Regular cardiac myocyte (primary cell): ENCODE data around the gene SYDE1. TPM values are rescaled to one million over a fixed set of nuclear protein-coding genes. Genes with fewer than 3 reads are reported as not detected.

ENCODE experiments used
- total RNA-seq: library from RNA; depleted of rRNA; stranded (reverse); fragments of >200 nt; gene quantifications from 2 replicates; pipeline ENCODE4 v1.2.3, GENCODE V29; 2014

SYDE1 gene
- total RNA-seq, result 23.4 and 33.4 TPM in 2 replicates

DNA sequence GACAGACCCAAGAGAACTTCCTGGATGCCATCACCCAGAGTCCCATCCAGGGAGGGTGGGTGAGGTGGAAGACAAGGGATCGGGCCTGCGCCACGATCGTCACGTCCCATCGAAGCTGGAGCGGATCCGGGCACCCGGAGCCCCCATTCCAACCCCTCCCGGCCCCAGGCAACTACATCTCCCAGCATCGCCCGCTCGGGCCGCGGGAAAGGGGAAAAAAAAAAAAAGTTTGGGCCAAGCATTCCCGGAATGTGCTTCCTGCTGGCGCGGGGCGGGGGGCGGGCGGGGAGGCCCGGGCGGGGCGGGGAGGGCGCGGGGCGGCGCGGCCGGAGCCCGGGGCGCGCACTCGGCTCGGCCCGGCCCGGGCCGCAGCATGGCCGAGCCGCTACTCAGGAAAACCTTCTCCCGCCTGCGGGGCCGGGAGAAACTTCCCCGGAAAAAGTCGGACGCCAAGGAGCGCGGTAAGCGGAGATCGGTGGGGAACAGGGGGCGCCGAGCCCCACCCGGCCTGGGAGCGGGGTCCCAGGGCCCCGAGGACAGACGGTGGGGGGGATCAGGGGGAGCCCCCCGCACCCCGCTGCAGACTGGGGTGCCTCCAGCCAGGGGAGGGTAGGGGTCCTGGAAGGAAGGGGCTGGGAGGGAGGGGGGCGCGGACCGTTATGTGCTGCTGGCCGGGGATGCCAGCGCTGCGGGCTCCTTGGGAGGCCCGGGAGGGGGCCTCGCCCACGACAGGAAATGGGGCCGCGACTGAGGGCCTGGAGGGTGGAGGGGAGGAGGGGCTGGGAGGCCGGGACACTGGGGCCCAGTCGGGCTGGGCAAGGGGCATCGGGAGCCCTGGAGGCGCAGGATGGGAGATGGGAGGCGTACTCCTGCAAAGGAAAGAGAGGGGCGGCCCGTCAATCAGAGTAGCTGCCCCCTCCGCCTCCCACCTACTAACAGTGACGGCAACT lies at the start of gene SYDE1:
TSS of gene SYDE1 (plus strand) at position 341 of the 950 bp plus-strand sequence. CDS start at position 374, 33 bp downstream.

GRCh38 chr19:15081911-15082310 lies 25.3 kb upstream of the SYDE1 start, which contains the start of gene OR1I1:
Gene OR1I1 (plus strand): TSS chr19:15082211. CDS start chr19:15087066, 4,855 bp downstream.

Other genes with a start within 250 kb of the SYDE1 start
- not detected in 2 replicates for gene OR7A17, start 221.3 kb upstream of the SYDE1 start, total RNA-seq
- gene OR7C2, start 165.9 kb upstream of the SYDE1 start, total RNA-seq, result not detected in 2 replicates
- not detected in 2 replicates for gene SLC1A6, start 127.5 kb upstream of the SYDE1 start, total RNA-seq
- not detected in 2 replicates for gene CASP14, start 57.9 kb upstream of the SYDE1 start, total RNA-seq
- not detected in 2 replicates for gene OR1I1, start 25.2 kb upstream of the SYDE1 start, total RNA-seq
- 151 and 182 TPM in 2 replicates for gene NOTCH3, start 93.6 kb downstream of the SYDE1 start, total RNA-seq
- gene EPHX3, start 125.0 kb downstream of the SYDE1 start, total RNA-seq, result 0.19 TPM in 1 of 2 replicates, not detected in the other
- gene BRD4, start 225.1 kb downstream of the SYDE1 start, total RNA-seq, result 9.9 and 10.4 TPM in 2 replicates